K562 (cell line): ENCODE results near the gene CLIP4. TPM values are rescaled to one million over a fixed set of nuclear protein-coding genes. Genes with fewer than 3 reads are reported as not detected.

Experiments
- ATAC-seq: fragments of 200-7000 bp; cut with Tn5 transposase; 3 replicates; pipeline ENCODE4 v1.9.1; 2020; ENCODE audit warnings: moderate library complexity
- BruUV-seq: library from RNA; stranded (reverse); fragments of 400-500 nt; replicated peaks from 2 replicates; lab custom pipeline; 2021; lab: Mats Ljungman, UMichigan
- CTCF ChIA-PET: fragments of 300-600 bp; formaldehyde crosslinking; extraction: SDS; loops from one replicate; lab custom pipeline; 2021; ENCODE audit warnings: low intra/inter-chr PET ratio; lab: Yijun Ruan, JAX
- POLR2A ChIA-PET: fragments of 300-600, 350-650 bp; sonication (Branson Sonifier 250); formaldehyde crosslinking; extraction: SDS; loops from one replicate; lab custom pipeline; 2021; ENCODE audit warnings: antibody characterized with exemption, inconsistent platforms; lab: Yijun Ruan, JAX
- DNase-seq, 4 experiments: peaks; one replicate each; pipeline versions ENCODE4 v3.0.0 to v3.0.0-alpha.2; 2011 to 2018; ENCODE audit warnings: low spot score in 3 of 4, mixed read lengths in 3 of 4; ENCODE audit errors: extremely low read depth in 1 of 4
- FAIRE-seq: peaks from 2 replicates; lab custom pipeline; 2011; peaks lifted over from hg19 to GRCh38; lab: Jason Lieb, UNC
- H2AFZ ChIP-seq: 2 replicates; pipeline ENCODE4 v1.6.0; 2011; ENCODE audit warnings: low read depth, low read length, control low read depth, inconsistent platforms
- H3K27ac ChIP-seq: fragments of 200-600 bp; 3 replicates; pipeline ENCODE4 v1.8.0; 2011; ENCODE audit warnings: low read depth, mild to moderate bottlenecking, control low read depth, inconsistent platforms, low read length, moderate library complexity, mixed read lengths; ENCODE audit errors: extremely low read depth
- H3K27me3 ChIP-seq, 2 experiments: fragments of 300-600 bp in 1 of 2; 2 replicates in 1 of 2; 3 replicates in 1 of 2; pipeline versions ENCODE4 v1.6.0 to v1.8.0; 2011; ENCODE audit warnings: inconsistent platforms in 2 of 2, low read length in 2 of 2, mild to moderate bottlenecking in 1 of 2, mixed read lengths in 1 of 2, moderate library complexity in 1 of 2; ENCODE audit not compliant: control insufficient read depth in 2 of 2, insufficient read depth in 2 of 2
- H3K36me3 ChIP-seq: fragments of 300-600 bp; 3 replicates; pipeline ENCODE4 v1.8.0; 2011; ENCODE audit warnings: mild to moderate bottlenecking, low read length, inconsistent platforms; ENCODE audit not compliant: control insufficient read depth, insufficient read depth
- H3K4me1 ChIP-seq, 2 experiments: fragments of 200-600 bp in 1 of 2; replicated peaks in 1 of 2; 2 replicates in 1 of 2; 3 replicates in 1 of 2; pipeline versions ENCODE4 v1.5.1 to v1.8.0; 2011; ENCODE audit warnings: inconsistent platforms in 2 of 2, low read length in 2 of 2, mild to moderate bottlenecking in 1 of 2, mixed read lengths in 1 of 2, moderate library complexity in 1 of 2; ENCODE audit not compliant: control insufficient read depth in 2 of 2, insufficient read depth in 2 of 2
- H3K4me2 ChIP-seq: 2 replicates; pipeline ENCODE4 v1.6.1; 2011; ENCODE audit warnings: low read length, control low read depth, inconsistent platforms, mixed read lengths; ENCODE audit not compliant: insufficient read depth
- H3K4me3 ChIP-seq: fragments of 200-600 bp; sonication (generic), shearing (Covaris generic); 2 replicates; pipeline ENCODE4 v1.5.1; 2016; ENCODE audit warnings: control low read depth, inconsistent platforms
- H3K79me2 ChIP-seq: fragments of 200-600 bp; 3 replicates; pipeline ENCODE4 v1.8.0; 2011; ENCODE audit warnings: low read length, inconsistent platforms; ENCODE audit not compliant: control insufficient read depth, insufficient read depth
- H3K9ac ChIP-seq, 2 experiments: 2 replicates each; pipeline versions ENCODE4 v1.6.0 to v1.6.1; 2011; ENCODE audit warnings: low read depth in 2 of 2, low read length in 2 of 2, control low read depth in 1 of 2, inconsistent platforms in 1 of 2, mild to moderate bottlenecking in 1 of 2, mixed read lengths in 1 of 2; ENCODE audit not compliant: insufficient read depth in 1 of 2
- H3K9me1 ChIP-seq: one replicate; pipeline ENCODE4 v1.6.0; 2011; ENCODE audit warnings: inconsistent platforms, mild to moderate bottlenecking, low read length, moderate library complexity; ENCODE audit not compliant: control insufficient read depth, insufficient read depth
- H3K9me3 ChIP-seq: replicated peaks from 2 replicates; pipeline ENCODE4 v1.5.1; 2011; ENCODE audit warnings: low read depth, low read length, inconsistent platforms; ENCODE audit not compliant: control insufficient read depth, insufficient read depth
- H4K20me1 ChIP-seq: replicated peaks from 2 replicates; pipeline ENCODE4 v1.6.1; 2011; ENCODE audit warnings: low read length, inconsistent platforms, mixed read lengths; ENCODE audit not compliant: control insufficient read depth, insufficient read depth
- ATF7 ChIP-seq: fragments of 450-650 bp; IDR thresholded peaks from 2 replicates; pipeline ENCODE4 v1.7.1; 2014; ENCODE audit warnings: mild to moderate bottlenecking, moderate library complexity
- BMI1 ChIP-seq: fragments of 150-350 bp; IDR thresholded peaks from 2 replicates; pipeline ENCODE4 v1.6.1; 2014; ENCODE audit warnings: low read length
- BRF2 ChIP-seq: IDR thresholded peaks from 3 replicates; pipeline ENCODE4 v1.6.1; 2011; ENCODE audit warnings: borderline replicate concordance, mild to moderate bottlenecking; ENCODE audit not compliant: insufficient read length, insufficient read depth
- CEBPG ChIP-seq, 3 experiments: fragments of 200-800 bp in 1 of 3; sonication (Bioruptor generic) in 1 of 3; sonication (generic) in 1 of 3; formaldehyde crosslinking in 1 of 3; IDR thresholded peaks in 2 of 3; conservative IDR thresholded peaks in 1 of 3; 2 replicates each; pipeline versions ENCODE4 v1.6.1 to v1.8.0; 2016 to 2022; ENCODE audit warnings: missing compliant biosample characterization in 2 of 3, missing genetic modification characterization in 2 of 3, mild to moderate bottlenecking in 1 of 3, missing genetic modification reagents in 1 of 3
- EP300 ChIP-seq: IDR thresholded peaks from 2 replicates; pipeline ENCODE4 v1.6.1; 2012; ENCODE audit warnings: low read length, improper control_type of control experiment
- SUPT5H ChIP-seq: fragments of 450-650 bp; IDR thresholded peaks from 2 replicates; pipeline ENCODE4 v1.6.1; 2016
- TAF9B ChIP-seq: fragments of 450-650 bp; IDR thresholded peaks from 2 replicates; pipeline ENCODE4 v1.6.1; 2018; ENCODE audit warnings: mild to moderate bottlenecking; ENCODE audit not compliant: partially characterized antibody
- ZKSCAN1 ChIP-seq: fragments of 150-350 bp; IDR thresholded peaks from 2 replicates; pipeline ENCODE4 v1.6.1; 2016; ENCODE audit warnings: low read depth, low read length
- ZNF143 ChIP-seq: sonication (generic); formaldehyde crosslinking; IDR thresholded peaks from 2 replicates; pipeline ENCODE4 v1.9.0; 2022; ENCODE audit warnings: mild to moderate bottlenecking, missing genetic modification reagents
- ZNF785 ChIP-seq: fragments of 250-450 bp; sonication (Bioruptor Pico); IDR thresholded peaks from 2 replicates; pipeline ENCODE4 v1.4.0; 2020; ENCODE audit warnings: mild to moderate bottlenecking
- WGBS: fragments of 100-300 bp; shearing (Covaris generic); methylation state at CpG from one replicate; pipeline ENCODE4 v1.1.6; 2016; ENCODE audit warnings: low coverage, mixed read lengths; ENCODE audit not compliant: insufficient coverage; ENCODE audit errors: missing lambda C conversion rate; 5-methylcytosine and 5-hydroxymethylcytosine counted together
- in situ Hi-C: fragments of 300-500 bp; cut with MboI; formaldehyde crosslinking; loops from 4 replicates; pipeline ENCODE4 v1.15.0; 2018; ENCODE audit warnings: inconsistent platforms, mixed read lengths
- intact Hi-C: fragments of 100-400 bp; cut with micrococcal nuclease; formaldehyde crosslinking; loops from 2 replicates; pipeline ENCODE4 v1.14.2; 2022
- polyA plus RNA-seq, 8 experiments: library from polyadenylated mRNA; depleted of rRNA in 4 of 8; stranded (reverse) in 5 of 8; unstranded in 3 of 8; fragments of >200 nt; fragmentation: Nextera tagmentation in 2 of 8; fragmentation: Illumina TruSeq in 1 of 8; extraction: Ambion mirVana in 2 of 8; extraction: Trizol in 1 of 8; gene quantifications; 2 replicates each; pipeline versions ENCODE4 v1.2.1 to v1.2.3, GENCODE V29; 2011 to 2014; ENCODE audit warnings: inconsistent platforms in 1 of 8, missing spikeins in 1 of 8
- total RNA-seq, 7 experiments: library from RNA; depleted of rRNA in 6 of 7; stranded (reverse); fragments of >200 nt in 6 of 7; fragmentation: Illumina TruSeq in 2 of 7; extraction: Trizol in 2 of 7; gene quantifications; 2 replicates each; pipeline versions ENCODE4 v1.2.1 to v1.2.3, GENCODE V29; 2011 to 2021; ENCODE audit warnings: low replicate concordance in 1 of 7

Gene CLIP4
- total and polyA plus RNA-seq, 9 of the 15 experiments (the other 6 are each of a cell fraction or from before 2014, with no cell fraction given) = 0.03 to 0.38 (median 0.13) TPM; not detected in 5

GRCh38 chr2:29108225-29108624 is 7.0 kb upstream of the CLIP4 start (continued):
- TF ChIP-seq CEBPG (CRISPR knock-in tag; IDR thresholded peaks at IDR 0.05) = peak; percentile 30; the same call in 1 of the 2 replicates
- TF ChIP-seq CEBPG (tag; conservative IDR thresholded peaks at IDR 0.05 in 1 of 2, IDR thresholded peaks at IDR 0.05 in 1 of 2) = peak; percentile 77 to 96
- TF ChIP-seq ATF7 = peak; percentile 40; the same call in 1 of the 2 replicates
- peak; percentile 16; the same call in 1 of the 2 replicates for TF ChIP-seq EP300
- TF ChIP-seq SUPT5H = no peak
- TF ChIP-seq TAF9B = no peak
- TF ChIP-seq ZNF785 (CRISPR knock-in tag) = no peak
- no peak for TF ChIP-seq BRF2

GRCh38 chr2:29109246-29109645 is 6.0 kb upstream of the CLIP4 start:
- Histone ChIP-seq H3K36me3 (no peaks in the 10 kb centered on the region), H3K79me2 (no peaks in the 10 kb centered on the region), H2AFZ (no peak overlapping the region), H3K27me3 (peaks cover 2 to 15% of the 10 kb centered on the region in 2 experiments), H3K4me3 (no peak overlapping the region), H3K4me1 (no peaks in the 10 kb centered on the region), H3K9me3 (no peaks in the 10 kb centered on the region), H3K9me1 (peaks cover 2% of the 10 kb centered on the region), H3K9ac (no peak overlapping the region), H3K27ac (no peak overlapping the region), H3K4me2 (no peak overlapping the region), H4K20me1 (no peaks in the 10 kb centered on the region)
- no peak for DNase-seq
- ChIA-PET POLR2A (interaction anchor here (1.1 kb wide), 1 partner anchor 12 kb away, joined by 3 read pairs; no protein-coding TSS in a partner anchor), CTCF (no interaction called here)
- no peak for FAIRE-seq
- 0 out of 2 replicates have a peak, but pooled peaks have one; percentile 50 for TF ChIP-seq BMI1
- TF ChIP-seq CEBPG (CRISPR knock-in tag; IDR thresholded peaks at IDR 0.05) = no peak
- peak; percentile 22 to 55; a peak in 3 of 4 replicates for TF ChIP-seq CEBPG (tag; conservative IDR thresholded peaks at IDR 0.05 in 1 of 2, IDR thresholded peaks at IDR 0.05 in 1 of 2)
- no peak for TF ChIP-seq ZKSCAN1
- TF ChIP-seq ZNF143 (CRISPR knock-in tag) = no peak
- intact Hi-C loops (no loop called here), in situ Hi-C loops (no loop called here)
- no TSS peak for BruUV-seq
- 17% methylated on average over 2 of the region's 2 CpGs for WGBS
- no peak for ATAC-seq
